Left lung (tissue), 10 donors: ENCODE results near the gene SLX4. TPM values are rescaled to one million over a fixed set of nuclear protein-coding genes. Genes with fewer than 3 reads are reported as not detected.

Experiments
- ATAC-seq: fragments of 200-7000 bp; cut with Tn5 transposase; one replicate; pipeline ENCODE4 v1.9.1; 2020; ENCODE audit warnings: moderate library complexity
- DNase-seq, 4 donors: peaks; one replicate each; pipeline ENCODE4 v3.0.0-alpha.2; 2013 to 2020
- H3K27ac ChIP-seq, 2 donors: fragments of 200-600 bp; sonication (generic) in 1 of 2; one replicate each; pipeline versions ENCODE4 v1.5.0 to v1.8.0; 2020 to 2021
- H3K27me3 ChIP-seq, 2 donors: fragments of 200-600 bp; sonication (generic) in 1 of 2; one replicate each; pipeline versions ENCODE4 v1.5.0 to v1.8.0; 2020 to 2021
- H3K36me3 ChIP-seq, 2 donors: fragments of 200-600 bp; sonication (generic) in 1 of 2; one replicate each; pipeline versions ENCODE4 v1.5.0 to v1.8.0; 2020 to 2021
- H3K4me1 ChIP-seq, 2 donors: fragments of 200-600 bp; one replicate each; pipeline ENCODE4 v1.8.0; 2021
- H3K4me3 ChIP-seq, 2 donors: fragments of 200-600 bp; sonication (generic) in 1 of 2; one replicate each; pipeline versions ENCODE4 v1.5.0 to v1.8.0; 2020 to 2021; ENCODE audit warnings: mild to moderate bottlenecking in 1 of 2
- H3K9me3 ChIP-seq, 2 donors: fragments of 200-600 bp; sonication (generic) in 1 of 2; one replicate each; pipeline versions ENCODE4 v1.5.0 to v1.8.0; 2020 to 2021
- intact Hi-C, 2 donors: fragments of 100-400 bp; cut with DNase I; formaldehyde crosslinking; loops; one replicate each; pipeline versions ENCODE4 v1.11.2 to v1.14.2; 2022
- polyA plus RNA-seq, 6 donors: library from polyadenylated mRNA; unstranded; fragments of 120-200 nt; gene quantifications; one replicate each; pipeline ENCODE4 v1.2.1, GENCODE V29; 2013; ENCODE audit not compliant: insufficient read length in 6 of 6
- total RNA-seq, 2 donors: library from RNA; stranded (reverse); fragmentation: NEBNext Ultra II Directional; extraction: Animal tissue kit (Norgen Biotek cat#: 25700); gene quantifications; one replicate each; pipeline ENCODE4 v1.2.1, GENCODE V29; 2021
- TF ChIP-seq, protein P1 (sequence below), 2 donors: fragments of 200-600 bp; sonication (generic) in 1 of 2; IDR thresholded peaks; one replicate each; pipeline versions ENCODE4 v1.5.0 to v1.8.0; 2021; ENCODE audit warnings: antibody characterized with exemption in 2 of 2
- donor health status: DM: no; HTN: yes; CAD: no.
- donor health status: DM: no; HTN: no; CAD: no.

SLX4 gene
- total and polyA plus RNA-seq, 8 donors: 6.7 to 8.1 (median 7.1) TPM

DNA sequence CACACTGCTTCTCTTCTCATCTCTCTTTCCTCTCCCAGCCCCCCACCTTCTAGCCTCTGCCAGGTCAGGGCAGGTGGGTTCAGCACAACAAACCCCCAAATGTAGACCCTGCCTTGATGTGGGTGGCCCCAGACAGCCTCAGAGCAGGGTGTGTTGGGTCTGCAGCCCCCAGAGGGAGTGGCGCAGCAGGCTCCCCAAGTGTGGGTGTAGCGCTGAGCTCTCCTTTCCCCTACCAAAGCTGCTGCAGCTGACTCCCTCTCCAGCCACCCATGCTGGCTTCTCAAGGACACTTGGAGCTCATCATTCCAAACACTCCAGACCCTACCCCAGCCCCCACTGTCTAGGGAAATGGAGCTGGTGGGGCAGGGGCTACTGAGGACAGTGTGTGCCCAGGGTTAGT is 61.5 kb downstream of the SLX4 start:
- H3K27ac ChIP-seq: no peak overlapping the region
- H3K36me3 ChIP-seq: no peaks in the 10 kb centered on the region
- H3K4me1 ChIP-seq: no peaks in the 10 kb centered on the region
- no peaks in the 10 kb centered on the region for H3K27me3 ChIP-seq
- ATAC-seq: no peak
- no peaks in the 10 kb centered on the region for H3K9me3 ChIP-seq
- TF ChIP-seq, protein P1, sequence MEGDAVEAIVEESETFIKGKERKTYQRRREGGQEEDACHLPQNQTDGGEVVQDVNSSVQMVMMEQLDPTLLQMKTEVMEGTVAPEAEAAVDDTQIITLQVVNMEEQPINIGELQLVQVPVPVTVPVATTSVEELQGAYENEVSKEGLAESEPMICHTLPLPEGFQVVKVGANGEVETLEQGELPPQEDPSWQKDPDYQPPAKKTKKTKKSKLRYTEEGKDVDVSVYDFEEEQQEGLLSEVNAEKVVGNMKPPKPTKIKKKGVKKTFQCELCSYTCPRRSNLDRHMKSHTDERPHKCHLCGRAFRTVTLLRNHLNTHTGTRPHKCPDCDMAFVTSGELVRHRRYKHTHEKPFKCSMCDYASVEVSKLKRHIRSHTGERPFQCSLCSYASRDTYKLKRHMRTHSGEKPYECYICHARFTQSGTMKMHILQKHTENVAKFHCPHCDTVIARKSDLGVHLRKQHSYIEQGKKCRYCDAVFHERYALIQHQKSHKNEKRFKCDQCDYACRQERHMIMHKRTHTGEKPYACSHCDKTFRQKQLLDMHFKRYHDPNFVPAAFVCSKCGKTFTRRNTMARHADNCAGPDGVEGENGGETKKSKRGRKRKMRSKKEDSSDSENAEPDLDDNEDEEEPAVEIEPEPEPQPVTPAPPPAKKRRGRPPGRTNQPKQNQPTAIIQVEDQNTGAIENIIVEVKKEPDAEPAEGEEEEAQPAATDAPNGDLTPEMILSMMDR (IDR thresholded peaks at IDR 0.05): no peak
- no peak for DNase-seq
- H3K4me3 ChIP-seq: no peak overlapping the region
- intact Hi-C loops: no loop called here

DNA sequence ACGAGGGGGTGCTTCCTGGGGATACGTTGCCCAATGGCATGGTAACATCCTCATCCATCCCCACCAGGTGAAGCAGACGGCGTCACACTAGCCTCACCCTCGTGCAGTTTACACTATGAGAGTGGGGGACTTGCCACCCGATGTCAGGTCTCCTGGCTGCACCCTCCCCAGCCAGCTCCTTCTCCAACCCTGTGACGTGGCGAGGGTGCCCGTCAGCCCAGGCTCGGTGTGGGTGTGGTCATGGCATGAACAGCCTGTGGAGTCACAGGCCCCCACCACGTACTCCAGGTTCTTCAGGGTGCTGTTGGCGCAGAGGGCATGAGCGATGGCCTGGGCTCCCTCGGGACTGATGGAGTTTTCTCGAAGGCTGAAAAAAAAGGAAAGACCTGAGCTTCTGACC is 62.5 kb downstream of the SLX4 start:
- TF ChIP-seq, protein P1 (IDR thresholded peaks at IDR 0.05): no peak
- no peaks in the 10 kb centered on the region for H3K27me3 ChIP-seq
- H3K9me3 ChIP-seq: no peaks in the 10 kb centered on the region
- no peaks in the 10 kb centered on the region for H3K4me1 ChIP-seq
- DNase-seq: no peak
- ATAC-seq: no peak
- intact Hi-C loops: no loop called here
- H3K27ac ChIP-seq: no peak overlapping the region
- no peak overlapping the region for H3K4me3 ChIP-seq
- no peaks in the 10 kb centered on the region for H3K36me3 ChIP-seq

DNA sequence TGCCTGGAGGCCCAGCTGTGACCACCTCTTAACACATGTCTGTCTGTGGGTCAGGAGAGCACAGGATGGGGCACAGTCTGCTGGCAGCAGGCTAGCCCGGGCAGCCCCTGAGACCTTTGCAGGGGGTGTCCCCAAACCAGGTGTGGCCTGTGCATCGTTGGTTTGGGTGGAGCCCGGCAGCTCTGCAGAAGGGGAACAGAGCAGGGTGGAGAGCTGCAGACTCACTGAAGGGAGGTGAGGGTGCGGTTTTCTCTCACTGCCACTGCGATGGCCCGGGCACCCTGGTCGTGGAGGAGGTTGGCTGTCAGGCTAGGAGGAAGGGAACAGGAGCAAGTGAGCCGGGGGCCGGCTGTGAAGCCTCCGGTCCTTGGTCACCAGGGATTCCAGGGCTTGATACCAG is 63.0 kb downstream of the SLX4 start:
- Histone ChIP-seq H3K36me3 (no peaks in the 10 kb centered on the region), H3K4me3 (no peak overlapping the region), H3K27ac (no peak overlapping the region), H3K9me3 (no peaks in the 10 kb centered on the region), H3K4me1 (no peaks in the 10 kb centered on the region), H3K27me3 (no peaks in the 10 kb centered on the region)
- DNase-seq (no peak), ATAC-seq (no peak)
- intact Hi-C loops: no loop called here
- TF ChIP-seq, protein P1 (IDR thresholded peaks at IDR 0.05): no peak

DNA sequence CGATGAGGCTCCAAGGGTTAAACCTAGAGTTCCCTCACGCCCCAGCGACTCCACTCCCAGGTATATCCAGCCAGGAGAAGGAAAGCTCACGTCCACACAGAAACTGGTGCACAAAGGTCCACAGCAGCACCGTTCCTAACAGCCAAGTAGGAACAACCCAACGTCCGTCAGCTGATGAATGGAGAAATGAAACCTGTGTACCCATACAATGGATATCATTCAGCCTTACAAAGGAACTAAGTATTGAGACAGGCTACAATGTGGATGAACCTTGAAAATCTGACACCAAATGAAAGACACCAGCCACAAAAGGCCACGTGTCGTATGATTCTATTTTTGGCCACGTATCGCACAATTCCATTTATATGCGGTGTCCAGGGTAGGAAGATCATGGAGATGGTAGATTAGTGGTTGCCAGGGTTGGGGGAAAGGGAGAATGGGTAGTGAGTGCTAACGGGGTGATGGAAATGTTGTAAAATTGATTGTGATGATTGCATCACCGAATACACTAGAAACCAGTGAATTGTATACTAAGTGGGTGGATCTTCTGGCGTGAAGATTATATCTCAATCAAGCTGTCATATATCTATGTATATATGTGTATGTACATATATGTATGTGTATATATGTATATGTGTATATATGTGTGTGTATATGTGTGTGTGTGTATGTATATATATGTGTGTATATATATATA is 64.3 kb downstream of the SLX4 start:
- Histone ChIP-seq H3K27ac (no peak overlapping the region), H3K4me1 (no peaks in the 10 kb centered on the region), H3K27me3 (no peaks in the 10 kb centered on the region), H3K9me3 (no peaks in the 10 kb centered on the region), H3K36me3 (peaks cover 0 to 5% of the 10 kb centered on the region in 2 donors), H3K4me3 (no peak overlapping the region)
- DNase-seq (no peak), ATAC-seq (no peak)
- TF ChIP-seq, protein P1 (IDR thresholded peaks at IDR 0.05): no peak
- intact Hi-C loops: no loop called here

DNA sequence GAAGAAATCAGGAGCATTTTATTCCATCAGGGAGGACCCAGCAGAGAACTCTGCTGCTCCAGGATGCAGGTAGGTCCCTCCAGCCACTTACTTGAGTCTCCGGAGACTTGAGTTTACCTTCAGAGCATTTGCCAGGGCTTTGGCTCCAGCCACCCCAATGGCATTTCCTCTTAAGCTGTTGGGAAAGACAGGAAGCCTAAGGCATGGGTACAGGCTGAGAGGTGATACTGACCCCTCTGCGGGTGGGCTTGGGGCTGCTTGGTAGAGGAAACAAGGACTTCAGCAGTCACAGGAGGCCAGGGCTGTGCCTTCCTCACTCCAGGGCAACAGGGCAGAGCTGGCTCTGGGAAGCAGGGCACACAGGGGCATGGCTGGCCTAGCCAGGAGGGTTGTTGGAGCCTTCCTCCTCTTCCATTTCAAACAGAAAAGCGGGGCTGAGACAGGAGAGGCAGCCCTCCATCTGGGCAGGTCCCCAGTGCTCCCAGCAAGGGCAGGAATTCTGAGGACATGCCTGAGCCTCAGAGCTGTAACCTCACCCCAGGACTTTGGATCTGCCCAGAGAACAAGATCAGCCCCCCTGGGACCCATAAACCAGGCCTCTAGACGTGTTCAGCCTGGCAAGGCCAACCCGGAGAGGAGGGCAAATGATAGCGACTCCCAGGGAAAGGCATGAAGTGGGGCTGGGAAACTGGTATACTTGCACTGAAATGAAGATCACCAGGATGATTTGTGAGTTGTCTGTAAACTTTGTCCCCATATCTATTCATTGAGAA is 68.6 kb downstream of the SLX4 start:
- no peaks in the 10 kb centered on the region for H3K9me3 ChIP-seq
- no peak overlapping the region for H3K27ac ChIP-seq
- TF ChIP-seq, protein P1 (IDR thresholded peaks at IDR 0.05): no peak
- ATAC-seq (no peak), DNase-seq (no peak)
- H3K4me1 ChIP-seq: no peaks in the 10 kb centered on the region
- peaks cover 0 to 35% of the 10 kb centered on the region in 2 donors for H3K36me3 ChIP-seq
- no peaks in the 10 kb centered on the region for H3K27me3 ChIP-seq
- intact Hi-C loops: no loop called here
- H3K4me3 ChIP-seq: no peak overlapping the region
